Astrocyte of the spinal cord (primary cell): Measurements from ENCODE around the gene XKR3.
"Not testable (repeated sequence)": the region's sequence is repeated elsewhere in the genome, so short reads cannot be mapped to it uniquely, and the experiment has no call there.

Source experiments
- DNase-seq: peaks from one replicate; pipeline ENCODE4 v3.0.0; 2011; ENCODE audit warnings: low read depth, low spot score
- H3K4me3 ChIP-seq: 2 replicates; pipeline ENCODE4 v1.5.1; 2011; ENCODE audit warnings: low read depth, mild to moderate bottlenecking, low read length, moderate library complexity
- in situ Hi-C: cut with HindIII; loops from 2 replicates; pipeline ENCODE4 v1.10.0; 2017; ENCODE audit warnings: low sequenced_read_pairs

Gene XKR3

GRCh38 chr22:16734271-16734670, 90.9 kb downstream of the XKR3 start:
- H3K4me3 ChIP-seq, DNase-seq, in situ Hi-C loops: not testable (repeated sequence)
